GM06990 (cell line): ENCODE results near the gene OR2A25.

Experiments used
- DNase-seq: peaks from one replicate; pipeline ENCODE4 v3.0.0-alpha.2; 2011; ENCODE audit not compliant: insufficient read length; ENCODE audit errors: extremely low read depth
- H3K27me3 ChIP-seq: replicated peaks from 2 replicates; pipeline ENCODE4 v1.6.0; 2011; ENCODE audit warnings: low read length; ENCODE audit not compliant: control insufficient read depth, insufficient read depth
- H3K36me3 ChIP-seq: 2 replicates; pipeline ENCODE4 v1.5.1; 2011; ENCODE audit warnings: low read length; ENCODE audit not compliant: control insufficient read depth, insufficient read depth
- H3K4me3 ChIP-seq: replicated peaks from 2 replicates; pipeline ENCODE4 v1.5.1; 2011; ENCODE audit warnings: low read depth, mild to moderate bottlenecking, control low read depth, low read length
- TF ChIP-seq, protein P1 (sequence below): IDR thresholded peaks from 2 replicates; pipeline ENCODE4 v1.5.1; 2011; ENCODE audit warnings: low read length, control low read depth, mild to moderate bottlenecking, inconsistent platforms; ENCODE audit not compliant: insufficient read depth, poor library complexity, severe bottlenecking

OR2A25 gene

DNA sequence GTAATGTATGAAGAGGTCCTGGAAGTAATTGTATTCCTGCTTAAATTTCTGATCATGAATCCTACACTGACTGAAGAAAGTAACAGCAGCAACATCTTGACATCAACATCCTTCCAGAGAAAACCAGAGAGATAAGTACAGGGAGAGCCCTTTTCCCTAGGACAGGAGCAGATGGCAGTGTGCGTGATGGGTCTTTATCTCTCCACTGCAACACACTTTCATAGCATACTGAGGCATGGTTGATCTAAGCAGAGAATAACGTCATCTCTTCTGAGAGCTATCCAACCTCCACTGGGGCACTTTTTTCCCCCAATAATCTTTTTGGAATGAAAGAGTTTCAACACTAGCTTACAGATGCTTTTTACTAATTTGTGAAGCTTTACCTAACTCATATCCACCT, 342 bp downstream of the OR2A25 start:
- no peaks in the 10 kb centered on the region for H3K27me3 ChIP-seq
- TF ChIP-seq, protein P1, sequence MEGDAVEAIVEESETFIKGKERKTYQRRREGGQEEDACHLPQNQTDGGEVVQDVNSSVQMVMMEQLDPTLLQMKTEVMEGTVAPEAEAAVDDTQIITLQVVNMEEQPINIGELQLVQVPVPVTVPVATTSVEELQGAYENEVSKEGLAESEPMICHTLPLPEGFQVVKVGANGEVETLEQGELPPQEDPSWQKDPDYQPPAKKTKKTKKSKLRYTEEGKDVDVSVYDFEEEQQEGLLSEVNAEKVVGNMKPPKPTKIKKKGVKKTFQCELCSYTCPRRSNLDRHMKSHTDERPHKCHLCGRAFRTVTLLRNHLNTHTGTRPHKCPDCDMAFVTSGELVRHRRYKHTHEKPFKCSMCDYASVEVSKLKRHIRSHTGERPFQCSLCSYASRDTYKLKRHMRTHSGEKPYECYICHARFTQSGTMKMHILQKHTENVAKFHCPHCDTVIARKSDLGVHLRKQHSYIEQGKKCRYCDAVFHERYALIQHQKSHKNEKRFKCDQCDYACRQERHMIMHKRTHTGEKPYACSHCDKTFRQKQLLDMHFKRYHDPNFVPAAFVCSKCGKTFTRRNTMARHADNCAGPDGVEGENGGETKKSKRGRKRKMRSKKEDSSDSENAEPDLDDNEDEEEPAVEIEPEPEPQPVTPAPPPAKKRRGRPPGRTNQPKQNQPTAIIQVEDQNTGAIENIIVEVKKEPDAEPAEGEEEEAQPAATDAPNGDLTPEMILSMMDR: no peak
- no peak for DNase-seq
- H3K4me3 ChIP-seq: no peak overlapping the region
- H3K36me3 ChIP-seq: no peaks in the 10 kb centered on the region

DNA sequence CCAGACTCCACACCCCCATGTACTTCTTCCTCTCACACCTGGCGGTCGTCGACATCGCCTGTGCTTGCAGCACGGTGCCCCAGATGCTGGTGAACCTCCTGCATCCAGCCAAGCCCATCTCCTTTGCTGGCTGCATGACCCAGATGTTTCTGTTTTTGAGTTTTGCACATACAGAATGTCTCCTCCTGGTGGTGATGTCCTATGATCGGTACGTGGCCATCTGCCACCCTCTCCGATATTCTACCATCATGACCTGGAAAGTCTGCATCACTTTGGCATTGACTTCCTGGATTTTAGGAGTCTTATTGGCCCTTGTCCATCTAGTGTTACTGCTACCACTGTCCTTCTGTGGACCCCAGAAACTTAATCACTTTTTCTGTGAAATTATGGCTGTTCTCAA, 4.8 kb downstream of the OR2A25 start:
- Histone ChIP-seq H3K4me3 (no peak overlapping the region), H3K36me3 (no peaks in the 10 kb centered on the region), H3K27me3 (no peaks in the 10 kb centered on the region)
- DNase-seq: no peak
- TF ChIP-seq, protein P1: no peak

DNA sequence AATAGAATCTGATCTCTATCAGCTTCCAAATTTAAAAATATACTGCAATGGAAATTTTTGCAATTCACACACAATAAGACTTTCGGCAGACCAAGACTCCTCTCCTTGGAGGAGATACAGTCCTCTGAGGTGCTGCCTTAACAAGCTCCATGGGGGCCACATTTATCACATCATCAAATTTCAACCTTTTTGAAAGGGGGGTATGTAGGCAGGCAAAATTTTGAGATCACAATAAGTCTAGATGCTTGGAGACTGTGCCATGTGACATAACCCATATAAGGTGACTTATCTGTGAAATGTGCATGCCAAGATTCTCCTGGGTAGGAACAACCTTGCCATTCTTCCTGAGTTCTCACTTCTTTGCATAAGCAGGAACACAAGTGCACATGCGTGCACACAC, 16.4 kb downstream of the OR2A25 start, which contains the start of gene OR2A12:
OR2A12 (plus strand) TSS at position 301 of the 400 bp plus-strand sequence. CDS start 8,830 bp downstream, outside the sequence.
- Histone ChIP-seq H3K27me3 (no peaks in the 10 kb centered on the region), H3K4me3 (no peak within 1 kb of the TSS), H3K36me3 (no peaks in the 10 kb centered on the region)
- TF ChIP-seq, protein P1: no peak
- no peak for DNase-seq

DNA sequence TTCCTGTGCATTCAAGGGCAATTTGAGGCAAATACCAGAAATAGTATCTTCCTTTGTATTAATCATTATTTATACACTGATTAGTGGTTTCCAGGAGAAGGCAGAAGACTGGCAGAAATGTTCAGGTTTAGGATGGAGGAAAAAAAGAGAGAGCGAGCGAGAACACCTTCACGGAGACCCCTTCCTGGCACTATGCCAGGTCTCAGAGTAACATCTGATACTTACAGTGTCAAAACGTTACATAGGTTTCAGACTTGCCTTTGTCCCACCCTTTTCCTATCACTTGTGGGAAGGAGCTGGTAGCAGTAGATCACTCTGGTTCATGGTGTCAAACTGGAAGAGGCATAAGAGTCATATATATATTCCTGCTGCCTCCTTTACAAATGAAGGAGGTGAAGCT, 17.1 kb downstream of the OR2A25 start:
- H3K36me3 ChIP-seq: no peaks in the 10 kb centered on the region
- no peak for DNase-seq
- TF ChIP-seq, protein P1: no peak
- H3K4me3 ChIP-seq: no peak overlapping the region
- H3K27me3 ChIP-seq: no peaks in the 10 kb centered on the region

- no peaks in the 10 kb centered on the region for H3K27me3 ChIP-seq
- no peak for DNase-seq
- TF ChIP-seq, protein P1: no peak
- no peaks in the 10 kb centered on the region for H3K36me3 ChIP-seq
- H3K4me3 ChIP-seq: no peak overlapping the region
Observed at GRCh38 chr7:144087230-144087629, 17.6 kb downstream of the OR2A25 start.

DNA sequence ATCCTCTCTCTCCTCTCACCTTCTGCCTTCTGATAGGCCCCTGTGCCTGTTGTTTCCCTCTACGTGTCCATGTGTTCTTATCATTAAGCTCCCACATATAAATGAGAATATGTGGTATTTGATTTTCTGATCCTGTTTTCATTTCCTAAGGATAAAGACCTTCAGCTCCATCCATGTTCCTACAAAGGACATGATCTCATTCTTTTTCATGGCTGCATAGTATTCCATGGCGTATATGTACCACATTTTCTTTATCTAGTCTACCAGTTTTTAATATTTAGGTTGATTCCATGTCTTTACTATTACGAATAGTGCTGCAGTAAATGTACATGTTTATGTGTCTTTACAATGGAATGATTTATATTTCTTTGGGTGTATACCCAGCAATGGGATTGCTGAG, 21.1 kb downstream of the OR2A25 start:
- Histone ChIP-seq H3K27me3 (no peaks in the 10 kb centered on the region), H3K36me3 (no peaks in the 10 kb centered on the region), H3K4me3 (no peak overlapping the region)
- TF ChIP-seq, protein P1: no peak
- DNase-seq: no peak
